ENCODE results near the gene LRP1B.

The LRP1B gene

DNA sequence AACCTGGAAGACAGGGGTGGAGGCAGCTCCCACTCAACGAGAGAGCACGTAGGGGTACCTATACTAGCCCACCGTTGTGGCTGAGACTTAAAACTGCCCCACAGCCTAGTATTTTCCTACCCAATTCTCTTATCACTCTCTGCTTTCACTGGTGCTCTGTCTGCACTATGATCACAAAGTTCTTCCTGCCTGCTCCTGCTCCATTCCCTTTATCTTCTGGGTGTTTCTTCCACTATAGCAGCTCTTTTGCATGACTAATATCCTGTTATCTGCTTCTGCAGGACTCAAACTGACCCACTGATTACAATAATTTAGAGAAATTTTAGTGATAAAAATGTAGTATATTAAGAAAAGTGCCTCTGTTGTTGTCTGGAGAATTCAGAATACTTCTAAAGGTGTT is 184.8 kb downstream of the LRP1B start:
- DNase-seq, result no peak

GRCh38 chr2:141943918-141944317 is 186.9 kb downstream of the LRP1B start:
- no peak for DNase-seq

DNA sequence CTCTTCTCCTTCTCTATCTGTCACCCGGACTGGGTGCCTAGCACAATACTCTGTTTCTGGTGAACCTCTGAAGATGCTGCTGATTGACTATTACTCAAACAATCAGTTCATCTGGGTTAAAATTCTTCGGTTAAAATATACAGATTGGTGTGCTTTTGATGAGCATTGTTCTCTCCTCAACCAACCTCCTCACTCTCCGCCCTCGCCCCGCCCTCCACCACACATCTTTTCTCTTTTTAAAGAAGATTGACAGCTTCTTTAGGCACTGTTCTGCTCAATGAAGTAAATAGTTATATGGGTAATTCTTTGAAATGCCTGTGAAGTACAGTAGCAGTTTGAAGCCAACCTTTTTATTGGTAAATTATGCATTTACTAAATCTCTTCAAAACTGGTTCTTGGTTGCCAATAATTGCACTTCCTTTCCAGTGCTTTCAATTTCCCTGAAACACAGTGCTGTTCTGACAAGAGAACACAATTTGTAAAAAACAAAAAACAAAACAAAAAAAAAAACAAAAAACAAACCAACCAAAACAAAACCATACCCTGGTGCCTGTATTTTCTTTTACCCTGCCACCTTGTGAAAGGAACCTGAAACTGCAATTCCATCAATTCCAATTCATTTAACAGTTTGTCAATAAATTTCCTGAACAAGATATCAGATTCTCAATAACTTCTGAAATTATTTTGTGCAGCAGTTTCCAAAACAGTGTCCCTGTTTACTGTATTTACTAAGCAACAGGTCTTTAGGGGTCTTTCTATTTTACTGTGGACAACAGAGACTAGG is 188.6 kb downstream of the LRP1B start:
- no peak for DNase-seq

GRCh38 chr2:141941210-141941714 is 189.6 kb downstream of the LRP1B start:
- DNase-seq, result no peak

DNA sequence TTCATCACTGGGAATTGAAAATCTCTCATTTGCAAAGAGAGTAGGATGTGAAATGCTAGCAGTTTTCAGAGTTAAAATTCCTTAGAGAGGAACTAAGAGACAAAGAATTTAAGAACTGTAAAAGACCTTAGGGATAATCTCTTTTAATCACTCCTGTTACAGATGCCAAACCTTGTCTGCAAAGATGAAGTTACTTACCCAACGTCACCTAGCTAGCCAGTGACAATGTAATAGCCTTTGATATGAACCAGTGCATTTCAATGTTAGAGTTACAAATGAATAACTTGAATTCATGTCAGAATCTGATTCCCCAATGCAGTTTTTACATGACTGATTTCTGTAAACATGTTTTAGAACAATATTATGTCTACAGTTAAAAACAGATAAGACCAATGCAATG is 190.1 kb downstream of the LRP1B start:
- DNase-seq, result no peak

DNA sequence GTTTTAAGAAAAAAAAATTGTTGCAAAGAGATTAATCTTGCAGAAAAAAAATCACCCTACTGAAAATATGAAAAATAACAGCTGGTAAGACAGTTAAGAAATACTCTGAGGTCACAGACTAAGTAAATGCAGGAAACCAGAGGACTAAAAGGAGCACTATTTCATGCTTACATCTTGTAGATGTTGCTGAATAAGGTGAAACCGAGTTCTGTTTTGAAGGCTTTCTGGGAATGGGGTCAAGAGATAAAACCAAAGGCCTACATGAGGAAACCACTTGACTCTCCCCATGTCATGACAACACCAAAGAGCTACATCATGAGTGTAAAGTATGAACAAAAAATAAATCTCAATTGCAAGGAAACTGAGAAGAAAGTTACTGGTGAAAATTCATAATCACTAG is 197.6 kb downstream of the LRP1B start:
- no peak for DNase-seq

- no peak for DNase-seq
Observed at GRCh38 chr2:141932261-141932660, 198.6 kb downstream of the LRP1B start.

- DNase-seq, result no peak
Observed at GRCh38 chr2:141931797-141932196, 199.0 kb downstream of the LRP1B start.

DNA sequence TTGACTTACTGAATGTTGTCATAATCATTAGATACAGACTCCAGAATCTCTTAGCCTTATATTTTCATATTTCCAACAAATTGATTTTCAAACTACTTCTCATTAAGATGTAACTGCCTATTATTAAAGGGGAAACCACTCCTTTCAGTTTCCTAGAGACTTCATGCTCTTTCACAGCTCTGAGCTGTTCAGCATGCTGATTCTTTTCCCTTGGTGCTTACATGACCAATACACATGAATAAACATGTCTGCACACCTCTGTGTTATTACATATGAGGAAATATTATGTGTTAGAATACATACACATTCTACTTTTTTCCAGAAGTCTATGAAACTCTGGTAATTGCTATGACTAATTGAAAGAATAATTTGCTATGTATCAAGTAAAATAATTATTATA is 200.0 kb downstream of the LRP1B start:
- DNase-seq, result no peak

- DNase-seq, result no peak
Observed at GRCh38 chr2:141929331-141930252, 201.2 kb downstream of the LRP1B start.

DNA sequence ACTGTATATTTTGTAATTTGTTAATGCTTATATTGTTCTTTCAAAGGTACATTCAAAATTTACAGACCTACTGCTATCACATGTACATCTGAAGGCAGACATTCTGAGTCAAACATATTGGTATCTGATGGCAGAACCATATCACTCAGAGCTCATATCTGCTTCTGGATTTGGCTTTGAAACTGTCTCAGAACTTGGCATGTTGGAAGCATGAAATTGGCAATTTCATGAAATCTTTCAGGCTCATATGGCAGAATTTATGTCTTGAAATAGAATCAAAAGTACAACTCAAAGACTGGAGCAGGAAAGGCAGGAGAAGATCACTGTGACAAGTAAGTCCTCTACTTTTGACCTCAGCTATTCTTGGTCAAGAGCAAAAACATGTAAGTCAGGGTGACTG is 202.3 kb downstream of the LRP1B start:
- no peak for DNase-seq

DNA sequence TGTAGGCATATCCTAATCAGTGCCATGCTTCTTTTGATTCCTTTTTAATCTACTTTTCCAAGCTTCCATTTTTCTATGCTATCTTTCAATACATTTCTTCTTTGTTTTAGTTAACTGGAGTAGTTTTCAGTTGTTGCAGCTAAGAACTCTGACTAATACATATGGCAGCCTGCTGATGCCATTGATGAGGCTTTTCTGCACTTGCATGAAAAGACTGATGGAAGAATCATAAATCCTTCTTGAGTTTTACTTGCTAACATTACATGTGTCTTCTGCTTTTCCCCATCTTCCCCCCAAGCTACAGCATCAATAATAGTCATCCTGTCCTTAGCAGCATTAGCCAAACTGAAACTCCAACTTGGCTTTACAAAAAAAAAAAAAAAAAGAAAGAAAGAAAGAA is 203.3 kb downstream of the LRP1B start:
- DNase-seq, result no peak

- DNase-seq, result no peak
Observed at GRCh38 chr2:141925511-141925910, 205.3 kb downstream of the LRP1B start.

- DNase-seq, result no peak
Observed at GRCh38 chr2:141923657-141924056, 207.2 kb downstream of the LRP1B start.

GRCh38 chr2:141911485-141912066 is 219.2 kb downstream of the LRP1B start:
- no peak for DNase-seq

- no peak for DNase-seq
Observed at GRCh38 chr2:141906678-141907077, 224.1 kb downstream of the LRP1B start.

DNA sequence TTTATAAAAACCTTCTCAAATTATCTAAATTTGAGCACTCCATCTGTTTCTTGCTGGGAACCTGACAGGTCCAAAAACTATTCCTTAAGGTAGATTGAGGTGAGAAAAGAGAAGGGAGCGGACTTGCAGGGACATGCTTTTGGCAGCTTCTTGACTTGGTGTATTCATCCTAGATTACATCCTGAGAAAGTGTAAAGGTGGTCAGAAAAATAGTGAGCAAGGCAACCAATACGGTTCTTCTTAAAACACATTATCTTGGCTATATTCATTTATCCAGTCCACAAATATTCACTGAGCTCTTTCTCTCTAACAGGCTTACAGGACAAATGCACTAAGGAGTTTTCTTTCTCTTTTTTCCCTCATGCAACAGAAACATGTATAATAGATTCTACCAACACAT is 230.0 kb downstream of the LRP1B start:
- DNase-seq, result no peak

GRCh38 chr2:141899740-141900139 is 231.1 kb downstream of the LRP1B start:
- DNase-seq, result no peak

- no peak for DNase-seq
Observed at GRCh38 chr2:141889788-141890187, 241.0 kb downstream of the LRP1B start.

- DNase-seq, result no peak
Observed at GRCh38 chr2:141888987-141889555, 241.7 kb downstream of the LRP1B start.

- DNase-seq, result no peak
Observed at GRCh38 chr2:141887363-141887762, 243.5 kb downstream of the LRP1B start.

GRCh38 chr2:141878016-141878415 is 252.8 kb downstream of the LRP1B start:
- no peak for DNase-seq
